ENCODE results near the gene HMGB4. TPM values are rescaled to one million over a fixed set of nuclear protein-coding genes. Genes with fewer than 3 reads are reported as not detected.

The HMGB4 gene
- total RNA-seq, 6 donors from 2014 or later, result not detected

- Histone ChIP-seq H3K36me3 (no peaks in the 10 kb centered on the region), H3K27ac (no peak overlapping the region), H3K9me3 (no peaks in the 10 kb centered on the region), H3K27me3 (no peaks in the 10 kb centered on the region), H3K4me3 (no peak overlapping the region), H3K4me1 (no peaks in the 10 kb centered on the region)
- DNase-seq (no peak), ATAC-seq (ENCODE audit: low FRiP score in 2 of 2) (no peak)
- TF ChIP-seq EP300 (IDR thresholded peaks at IDR 0.05) (no peak), CTCF (IDR thresholded peaks at IDR 0.05) (no peak), POLR2A (IDR thresholded peaks at IDR 0.05) (no peak), POLR2AphosphoS5 (IDR thresholded peaks at IDR 0.05) (no peak)
- 56 to 68% methylated on average over 5 of the region's 5 CpGs for WGBS, 2 donors
Measured at GRCh38 chr1:33828059-33828458, 35.8 kb upstream of the HMGB4 start.

DNA sequence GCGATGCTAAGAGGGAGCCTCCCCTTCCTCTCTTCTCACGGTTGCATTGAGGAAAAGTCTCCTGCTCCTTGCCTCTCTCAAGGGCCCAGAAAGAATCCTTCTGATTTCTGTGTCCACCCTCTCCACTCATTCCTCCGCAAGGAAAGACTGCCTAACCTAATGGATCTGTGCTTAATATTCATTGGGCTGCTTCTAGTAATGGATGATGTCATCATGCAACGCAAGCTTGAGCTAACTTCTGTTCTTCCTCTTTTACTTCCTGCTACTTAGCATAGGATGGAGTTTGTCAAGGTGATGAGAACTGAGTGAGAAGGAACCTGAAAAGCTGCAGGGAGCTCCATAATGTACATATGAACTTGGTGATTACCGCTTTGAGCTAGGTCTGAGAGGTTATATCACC is 35.2 kb upstream of the HMGB4 start:
- Histone ChIP-seq H3K9me3 (no peaks in the 10 kb centered on the region), H3K4me3 (no peak overlapping the region), H3K36me3 (no peaks in the 10 kb centered on the region), H3K4me1 (no peaks in the 10 kb centered on the region), H3K27ac (no peak overlapping the region), H3K27me3 (no peaks in the 10 kb centered on the region)
- TF ChIP-seq POLR2A (IDR thresholded peaks at IDR 0.05) (no peak), EP300 (IDR thresholded peaks at IDR 0.05) (no peak), CTCF (IDR thresholded peaks at IDR 0.05) (no peak), POLR2AphosphoS5 (IDR thresholded peaks at IDR 0.05) (no peak)
- DNase-seq, result no peak
- ATAC-seq (ENCODE audit: low FRiP score in 2 of 2), result no peak
- 72 to 87% methylated on average over 5 of the region's 5 CpGs for WGBS, 2 donors

DNA sequence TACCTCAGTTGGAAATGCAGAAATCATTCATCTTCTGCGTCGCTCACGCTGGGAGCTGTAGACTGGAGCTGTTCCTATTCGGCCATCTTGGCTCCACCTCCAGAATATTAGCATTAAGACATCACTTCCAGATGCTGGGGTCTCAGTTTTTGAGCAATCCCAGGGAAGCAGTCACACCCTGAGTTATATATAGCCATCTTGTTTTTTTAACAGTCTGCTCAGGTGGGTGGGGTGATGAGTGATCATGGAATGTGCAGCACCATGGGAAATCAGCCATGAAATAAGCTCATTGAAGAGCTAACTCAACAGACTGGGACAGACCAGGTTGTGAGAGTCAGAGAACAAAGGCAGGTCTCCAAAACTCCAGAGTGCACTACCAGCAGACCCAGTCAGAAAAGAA is 27.0 kb upstream of the HMGB4 start:
- no peak overlapping the region for H3K27ac ChIP-seq
- DNase-seq, result no peak
- H3K4me1 ChIP-seq, result peaks cover 0 to 4% (median 0%) of the 10 kb centered on the region in 4 donors
- WGBS, 2 donors, result 91 to 98% methylated on average over 4 of the region's 4 CpGs
- H3K27me3 ChIP-seq, result no peaks in the 10 kb centered on the region
- H3K4me3 ChIP-seq, result no peak overlapping the region
- no peaks in the 10 kb centered on the region for H3K36me3 ChIP-seq
- TF ChIP-seq POLR2A (IDR thresholded peaks at IDR 0.05), result no peak
- TF ChIP-seq CTCF (IDR thresholded peaks at IDR 0.05), result no peak
- TF ChIP-seq POLR2AphosphoS5 (IDR thresholded peaks at IDR 0.05), result no peak
- TF ChIP-seq EP300 (IDR thresholded peaks at IDR 0.05), result no peak
- no peak for ATAC-seq (ENCODE audit: low FRiP score in 2 of 2)
- no peaks in the 10 kb centered on the region for H3K9me3 ChIP-seq

DNA sequence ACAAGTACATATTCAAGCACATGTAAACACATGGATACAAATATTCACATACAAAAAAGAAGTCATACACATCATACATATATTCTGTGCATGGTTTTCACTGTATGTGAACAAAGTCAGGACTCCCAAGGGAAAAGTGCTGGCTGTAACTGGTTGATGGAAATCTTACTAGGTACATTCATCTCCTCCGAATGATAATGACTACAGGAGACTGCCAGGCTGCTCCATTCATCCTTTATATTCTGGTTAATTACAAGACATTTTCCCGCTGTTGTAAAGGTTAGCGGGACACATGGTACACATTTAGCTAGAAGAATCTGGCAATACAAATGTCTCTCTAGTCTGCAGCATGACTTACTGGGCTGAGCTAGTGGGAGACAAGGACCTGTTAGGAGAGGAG is 26.2 kb upstream of the HMGB4 start:
- no peak overlapping the region for H3K27ac ChIP-seq
- no peak overlapping the region for H3K4me3 ChIP-seq
- ATAC-seq (ENCODE audit: low FRiP score in 2 of 2) (no peak), DNase-seq (no peak)
- no peak for TF ChIP-seq POLR2A (IDR thresholded peaks at IDR 0.05)
- TF ChIP-seq EP300 (IDR thresholded peaks at IDR 0.05), result no peak
- no peak for TF ChIP-seq POLR2AphosphoS5 (IDR thresholded peaks at IDR 0.05)
- no peak for TF ChIP-seq CTCF (IDR thresholded peaks at IDR 0.05)
- H3K9me3 ChIP-seq, result no peaks in the 10 kb centered on the region
- no peaks in the 10 kb centered on the region for H3K27me3 ChIP-seq
- peaks cover 0 to 4% (median 0%) of the 10 kb centered on the region in 4 donors for H3K4me1 ChIP-seq
- no peaks in the 10 kb centered on the region for H3K36me3 ChIP-seq
- WGBS, 2 donors, result 94% methylated on average over 3 of the region's 3 CpGs

DNA sequence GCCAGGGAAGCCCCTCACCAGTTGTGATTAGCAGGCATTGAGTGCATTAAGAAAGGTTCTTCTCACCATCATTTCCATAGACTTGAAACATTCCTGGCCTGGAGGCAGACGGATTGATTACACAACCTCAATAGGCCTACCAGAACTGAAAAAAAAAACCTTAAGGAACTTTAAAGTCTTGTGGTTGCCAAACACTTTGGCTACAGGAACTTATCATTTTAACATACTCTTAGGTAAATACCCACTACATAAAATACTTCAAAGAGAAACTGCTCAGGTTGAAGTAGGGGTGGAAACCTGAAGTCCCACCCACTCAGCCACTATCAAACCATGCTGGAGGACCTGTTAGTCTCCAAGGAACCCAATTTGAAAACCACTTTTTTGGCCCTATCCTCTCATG is 22.4 kb upstream of the HMGB4 start:
- Histone ChIP-seq H3K4me3 (no peak overlapping the region), H3K36me3 (no peaks in the 10 kb centered on the region), H3K9me3 (no peaks in the 10 kb centered on the region), H3K27me3 (no peaks in the 10 kb centered on the region), H3K4me1 (peaks cover 0 to 4% (median 0%) of the 10 kb centered on the region in 4 donors), H3K27ac (no peak overlapping the region)
- ATAC-seq (ENCODE audit: low FRiP score in 2 of 2) (peak; percentile 28 to 62), DNase-seq (no peak)
- TF ChIP-seq POLR2A (IDR thresholded peaks at IDR 0.05) (no peak), EP300 (IDR thresholded peaks at IDR 0.05) (peak in 1 of 4 donors; percentile 7)
- 39 to 51% methylated on average over 1 of the region's 1 CpG for WGBS, 2 donors

Data from upper lobe of left lung (tissue), 6 donors.